GM12878 (cell line): ENCODE measurements around the gene RAD51. TPM values are rescaled to one million over a fixed set of nuclear protein-coding genes. Genes with fewer than 3 reads are reported as not detected.

ENCODE experiments used
- ATAC-seq: fragments of 200-7000 bp; cut with Tn5 transposase; 3 replicates; pipeline ENCODE4 v1.9.1; 2020; ENCODE audit warnings: mild to moderate bottlenecking, moderate library complexity
- BruUV-seq: library from RNA; stranded (reverse); fragments of 400-500 nt; replicated peaks from 2 replicates; lab custom pipeline; 2021; lab: Mats Ljungman, UMichigan
- CTCF ChIA-PET: fragments of 300-600 bp; sonication (Branson Sonifier 250); formaldehyde crosslinking; extraction: SDS; loops from one replicate; lab custom pipeline; 2021; ENCODE audit warnings: inconsistent platforms; lab: Yijun Ruan, JAX
- POLR2A ChIA-PET: fragments of 350-600 bp; formaldehyde crosslinking; extraction: SDS; loops from one replicate; lab custom pipeline; 2021; ENCODE audit warnings: inconsistent platforms; lab: Charles Lee
- RAD21 ChIA-PET: fragments of 300-600 bp; sonication (Branson Sonifier 250); formaldehyde crosslinking; loops from one replicate; lab custom pipeline; 2023; ENCODE audit warnings: antibody characterized with exemption; ENCODE audit not compliant: unreplicated experiment; lab: Charles Lee
- SMC1A ChIA-PET: fragments of 300-600 bp; sonication (Branson Sonifier 250); formaldehyde crosslinking; loops from one replicate; lab custom pipeline; 2023; ENCODE audit not compliant: unreplicated experiment, uncharacterized antibody; lab: Charles Lee
- DNase-seq: peaks from one replicate; pipeline ENCODE4 v3.0.0-alpha.2; 2011; ENCODE audit warnings: low read depth, low spot score
- FAIRE-seq: peaks from 3 replicates; lab custom pipeline; 2011; peaks lifted over from hg19 to GRCh38; lab: Jason Lieb, UNC
- H2AFZ ChIP-seq: 2 replicates; pipeline ENCODE4 v1.6.0; 2011; ENCODE audit warnings: low read depth, low read length, control low read depth; ENCODE audit not compliant: control insufficient read depth
- H3K27ac ChIP-seq: 2 replicates; pipeline ENCODE4 v1.5.1; 2011; ENCODE audit warnings: control low read depth; ENCODE audit not compliant: control insufficient read depth, insufficient read depth
- H3K27me3 ChIP-seq, 2 experiments: replicated peaks in 1 of 2; 2 replicates each; pipeline versions ENCODE4 v1.6.0 to v1.6.1; 2011; ENCODE audit warnings: low read length in 1 of 2; ENCODE audit not compliant: control insufficient read depth in 2 of 2, insufficient read depth in 2 of 2
- H3K36me3 ChIP-seq, 2 experiments: 2 replicates each; pipeline ENCODE4 v1.5.1; 2011; ENCODE audit warnings: low read length in 1 of 2; ENCODE audit not compliant: control insufficient read depth in 2 of 2, insufficient read depth in 2 of 2
- H3K4me1 ChIP-seq: 2 replicates; pipeline ENCODE4 v1.6.1; 2011; ENCODE audit warnings: mild to moderate bottlenecking, low read length, moderate library complexity, mixed read lengths; ENCODE audit not compliant: control insufficient read depth, insufficient read depth
- H3K4me2 ChIP-seq: 2 replicates; pipeline ENCODE4 v1.6.0; 2011; ENCODE audit warnings: control low read depth; ENCODE audit not compliant: control insufficient read depth, insufficient read depth
- H3K4me3 ChIP-seq: fragments of 200-600 bp; sonication (generic); 2 replicates; pipeline ENCODE4 v1.5.1; 2016
- H3K79me2 ChIP-seq: 2 replicates; pipeline ENCODE4 v1.6.0; 2011; ENCODE audit warnings: low read length; ENCODE audit not compliant: control insufficient read depth, insufficient read depth
- H3K9ac ChIP-seq: 2 replicates; pipeline ENCODE4 v1.8.0; 2011; ENCODE audit warnings: low read length, control low read depth, mixed read lengths; ENCODE audit not compliant: control insufficient read depth, insufficient read depth
- H3K9me3 ChIP-seq: replicated peaks from 3 replicates; pipeline ENCODE4 v1.5.1; 2011; ENCODE audit warnings: mild to moderate bottlenecking, low read length; ENCODE audit not compliant: control insufficient read depth, insufficient read depth
- H4K20me1 ChIP-seq: 2 replicates; pipeline ENCODE4 v1.6.0; 2011; ENCODE audit not compliant: control insufficient read depth, insufficient read depth
- BACH1 ChIP-seq: fragments of 450-650 bp; IDR thresholded peaks from 2 replicates; pipeline ENCODE4 v1.6.1; 2017; ENCODE audit warnings: mild to moderate bottlenecking, borderline replicate concordance
- IKZF1 ChIP-seq: fragments of 450-650 bp; conservative IDR thresholded peaks from 2 replicates; pipeline ENCODE4 v1.6.1; 2017; ENCODE audit warnings: antibody characterized with exemption, mild to moderate bottlenecking
- MXI1 ChIP-seq: fragments of 150-350 bp; IDR thresholded peaks from 2 replicates; pipeline ENCODE4 v1.6.1; 2011; ENCODE audit warnings: low read depth, mild to moderate bottlenecking, inconsistent platforms, low read length, improper control_type of control experiment
- MYB ChIP-seq: fragments of 150-350 bp; IDR thresholded peaks from 2 replicates; pipeline ENCODE4 v1.6.1; 2014; ENCODE audit warnings: mild to moderate bottlenecking, low read depth, low read length, borderline replicate concordance
- TCF3 ChIP-seq: IDR thresholded peaks from 2 replicates; pipeline ENCODE4 v1.6.1; 2012; ENCODE audit warnings: low read depth, mild to moderate bottlenecking, low read length, borderline replicate concordance; ENCODE audit not compliant: insufficient read depth
- WGBS: methylation state at CpG from one replicate; pipeline ENCODE4 v1.1.6; 2016; ENCODE audit warnings: low lambda C conversion rate; ENCODE audit not compliant: insufficient replicate concordance, insufficient coverage; ENCODE audit errors: missing lambda C conversion rate; 5-methylcytosine and 5-hydroxymethylcytosine counted together
- in situ Hi-C: fragments of 300-500 bp; cut with MboI; formaldehyde crosslinking; loops from 9 replicates; pipeline ENCODE4 v1.14.3; 2018; ENCODE audit warnings: mixed read lengths
- intact Hi-C: fragments of 100-400 bp; cut with micrococcal nuclease; formaldehyde crosslinking; loops from one replicate; pipeline ENCODE4 v1.14.2; 2022; ENCODE audit not compliant: unreplicated experiment
- polyA plus RNA-seq, 11 experiments: library from polyadenylated mRNA; depleted of rRNA in 4 of 11; unstranded in 6 of 11; stranded (reverse) in 5 of 11; fragments of >200 nt; fragmentation: Nextera tagmentation in 4 of 11; fragmentation: Illumina TruSeq in 1 of 11; extraction: Ambion mirVana in 4 of 11; extraction: Trizol in 1 of 11; gene quantifications; 1 replicate in 1 of 11; 2 replicates in 10 of 11; pipeline versions ENCODE4 v1.2.1 to v1.2.3, GENCODE V29; 2011 to 2016; ENCODE audit warnings: inconsistent platforms in 2 of 11, missing spikeins in 2 of 11, low read depth in 1 of 11
- total RNA-seq, 4 experiments: library from RNA; depleted of rRNA in 3 of 4; stranded (reverse); fragments of >200 nt in 3 of 4; fragmentation: Illumina TruSeq in 1 of 4; extraction: Trizol in 1 of 4; gene quantifications; 2 replicates each; pipeline versions ENCODE4 v1.2.1 to v1.2.3, GENCODE V29; 2013 to 2021
- TF ChIP-seq, protein P1 (sequence below): fragments of 450-650 bp; IDR thresholded peaks from 2 replicates; pipeline ENCODE4 v1.6.1; 2016; ENCODE audit warnings: mild to moderate bottlenecking
- TF ChIP-seq, protein P2 (sequence below): fragments of 450-650 bp; IDR thresholded peaks from 2 replicates; pipeline ENCODE4 v1.6.1; 2017; ENCODE audit warnings: borderline replicate concordance
- TF ChIP-seq, protein P3 (sequence below): IDR thresholded peaks from 2 replicates; pipeline ENCODE4 v1.6.1; 2012; ENCODE audit warnings: mild to moderate bottlenecking, low read depth, low read length
- TF ChIP-seq, protein P4 (sequence below): fragments of 450-650 bp; formaldehyde crosslinking; IDR thresholded peaks from 2 replicates; pipeline ENCODE4 v1.5.0; 2022; ENCODE audit warnings: mild to moderate bottlenecking, missing genetic modification characterization
- TF ChIP-seq, protein P5 (sequence below): fragments of 450-650 bp; IDR thresholded peaks from 2 replicates; pipeline ENCODE4 v1.6.1; 2014; ENCODE audit warnings: mild to moderate bottlenecking

RAD51 gene
- total and polyA plus RNA-seq, 10 of the 15 experiments (the other 5 are each of a cell fraction or from before 2014, with no cell fraction given) = 13.1 to 55.0 (median 30.6) TPM

DNA sequence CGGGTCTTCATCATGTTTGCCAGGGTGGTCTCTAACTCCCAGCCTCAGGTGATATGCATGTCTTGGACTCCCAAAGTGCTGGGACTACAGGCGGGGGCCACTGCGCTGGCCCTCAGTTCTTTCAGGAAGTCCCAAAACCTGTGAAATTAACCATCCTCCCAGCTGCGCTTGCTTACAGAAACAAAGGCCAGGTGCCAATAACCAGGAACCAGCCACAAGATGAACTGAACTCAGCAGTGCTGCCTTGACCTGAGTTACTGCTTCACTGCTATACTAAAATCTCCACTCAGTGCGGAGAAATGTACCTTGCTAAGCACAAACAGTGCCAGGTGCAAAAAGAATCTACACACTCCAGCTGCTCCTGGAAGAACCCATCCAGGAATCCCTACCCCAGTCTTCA is 65.0 kb downstream of the RAD51 start:
- Histone ChIP-seq H2AFZ (no peak overlapping the region), H3K27me3 (no peaks in the 10 kb centered on the region), H3K27ac (no peak overlapping the region), H4K20me1 (no peaks in the 10 kb centered on the region), H3K36me3 (no peaks in the 10 kb centered on the region), H3K79me2 (peaks cover under 1% of the 10 kb centered on the region), H3K9ac (no peak overlapping the region), H3K9me3 (no peaks in the 10 kb centered on the region), H3K4me3 (no peak overlapping the region), H3K4me2 (no peak overlapping the region), H3K4me1 (peaks cover 7% of the 10 kb centered on the region)
- intact Hi-C loops (loop anchor here (5.0 kb wide), 1 partner anchor 168 kb away; the partner anchor contains the start of gene KNL1), in situ Hi-C loops (no loop called here)
- ChIA-PET RAD21 (interaction anchor here (0.6 kb wide), 1 partner anchor 170 kb away, joined by 4 read pairs; no protein-coding TSS in a partner anchor), SMC1A (no interaction called here), CTCF (no interaction called here), POLR2A (interaction anchor here (1.4 kb wide), 1 partner anchor 10 kb away, joined by 3 read pairs; the partner anchor contains the start of gene C15orf62)
- no peak for DNase-seq
- WGBS = 87% methylated on average over 5 of the region's 5 CpGs
- no peak for ATAC-seq
- no TSS peak for BruUV-seq
- FAIRE-seq = no peak
- no peak for TF ChIP-seq BACH1
- no peak for TF ChIP-seq MXI1
- TF ChIP-seq, protein P1, sequence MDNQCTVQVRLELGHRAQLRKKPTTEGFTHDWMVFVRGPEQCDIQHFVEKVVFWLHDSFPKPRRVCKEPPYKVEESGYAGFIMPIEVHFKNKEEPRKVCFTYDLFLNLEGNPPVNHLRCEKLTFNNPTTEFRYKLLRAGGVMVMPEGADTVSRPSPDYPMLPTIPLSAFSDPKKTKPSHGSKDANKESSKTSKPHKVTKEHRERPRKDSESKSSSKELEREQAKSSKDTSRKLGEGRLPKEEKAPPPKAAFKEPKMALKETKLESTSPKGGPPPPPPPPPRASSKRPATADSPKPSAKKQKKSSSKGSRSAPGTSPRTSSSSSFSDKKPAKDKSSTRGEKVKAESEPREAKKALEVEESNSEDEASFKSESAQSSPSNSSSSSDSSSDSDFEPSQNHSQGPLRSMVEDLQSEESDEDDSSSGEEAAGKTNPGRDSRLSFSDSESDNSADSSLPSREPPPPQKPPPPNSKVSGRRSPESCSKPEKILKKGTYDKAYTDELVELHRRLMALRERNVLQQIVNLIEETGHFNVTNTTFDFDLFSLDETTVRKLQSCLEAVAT = no peak
- TF ChIP-seq TCF3 = no peak
- TF ChIP-seq, protein P2, sequence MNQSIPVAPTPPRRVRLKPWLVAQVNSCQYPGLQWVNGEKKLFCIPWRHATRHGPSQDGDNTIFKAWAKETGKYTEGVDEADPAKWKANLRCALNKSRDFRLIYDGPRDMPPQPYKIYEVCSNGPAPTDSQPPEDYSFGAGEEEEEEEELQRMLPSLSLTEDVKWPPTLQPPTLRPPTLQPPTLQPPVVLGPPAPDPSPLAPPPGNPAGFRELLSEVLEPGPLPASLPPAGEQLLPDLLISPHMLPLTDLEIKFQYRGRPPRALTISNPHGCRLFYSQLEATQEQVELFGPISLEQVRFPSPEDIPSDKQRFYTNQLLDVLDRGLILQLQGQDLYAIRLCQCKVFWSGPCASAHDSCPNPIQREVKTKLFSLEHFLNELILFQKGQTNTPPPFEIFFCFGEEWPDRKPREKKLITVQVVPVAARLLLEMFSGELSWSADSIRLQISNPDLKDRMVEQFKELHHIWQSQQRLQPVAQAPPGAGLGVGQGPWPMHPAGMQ = no peak
- no peak for TF ChIP-seq IKZF1
- TF ChIP-seq, protein P3, sequence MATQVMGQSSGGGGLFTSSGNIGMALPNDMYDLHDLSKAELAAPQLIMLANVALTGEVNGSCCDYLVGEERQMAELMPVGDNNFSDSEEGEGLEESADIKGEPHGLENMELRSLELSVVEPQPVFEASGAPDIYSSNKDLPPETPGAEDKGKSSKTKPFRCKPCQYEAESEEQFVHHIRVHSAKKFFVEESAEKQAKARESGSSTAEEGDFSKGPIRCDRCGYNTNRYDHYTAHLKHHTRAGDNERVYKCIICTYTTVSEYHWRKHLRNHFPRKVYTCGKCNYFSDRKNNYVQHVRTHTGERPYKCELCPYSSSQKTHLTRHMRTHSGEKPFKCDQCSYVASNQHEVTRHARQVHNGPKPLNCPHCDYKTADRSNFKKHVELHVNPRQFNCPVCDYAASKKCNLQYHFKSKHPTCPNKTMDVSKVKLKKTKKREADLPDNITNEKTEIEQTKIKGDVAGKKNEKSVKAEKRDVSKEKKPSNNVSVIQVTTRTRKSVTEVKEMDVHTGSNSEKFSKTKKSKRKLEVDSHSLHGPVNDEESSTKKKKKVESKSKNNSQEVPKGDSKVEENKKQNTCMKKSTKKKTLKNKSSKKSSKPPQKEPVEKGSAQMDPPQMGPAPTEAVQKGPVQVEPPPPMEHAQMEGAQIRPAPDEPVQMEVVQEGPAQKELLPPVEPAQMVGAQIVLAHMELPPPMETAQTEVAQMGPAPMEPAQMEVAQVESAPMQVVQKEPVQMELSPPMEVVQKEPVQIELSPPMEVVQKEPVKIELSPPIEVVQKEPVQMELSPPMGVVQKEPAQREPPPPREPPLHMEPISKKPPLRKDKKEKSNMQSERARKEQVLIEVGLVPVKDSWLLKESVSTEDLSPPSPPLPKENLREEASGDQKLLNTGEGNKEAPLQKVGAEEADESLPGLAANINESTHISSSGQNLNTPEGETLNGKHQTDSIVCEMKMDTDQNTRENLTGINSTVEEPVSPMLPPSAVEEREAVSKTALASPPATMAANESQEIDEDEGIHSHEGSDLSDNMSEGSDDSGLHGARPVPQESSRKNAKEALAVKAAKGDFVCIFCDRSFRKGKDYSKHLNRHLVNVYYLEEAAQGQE = no peak
- TF ChIP-seq, protein P4, sequence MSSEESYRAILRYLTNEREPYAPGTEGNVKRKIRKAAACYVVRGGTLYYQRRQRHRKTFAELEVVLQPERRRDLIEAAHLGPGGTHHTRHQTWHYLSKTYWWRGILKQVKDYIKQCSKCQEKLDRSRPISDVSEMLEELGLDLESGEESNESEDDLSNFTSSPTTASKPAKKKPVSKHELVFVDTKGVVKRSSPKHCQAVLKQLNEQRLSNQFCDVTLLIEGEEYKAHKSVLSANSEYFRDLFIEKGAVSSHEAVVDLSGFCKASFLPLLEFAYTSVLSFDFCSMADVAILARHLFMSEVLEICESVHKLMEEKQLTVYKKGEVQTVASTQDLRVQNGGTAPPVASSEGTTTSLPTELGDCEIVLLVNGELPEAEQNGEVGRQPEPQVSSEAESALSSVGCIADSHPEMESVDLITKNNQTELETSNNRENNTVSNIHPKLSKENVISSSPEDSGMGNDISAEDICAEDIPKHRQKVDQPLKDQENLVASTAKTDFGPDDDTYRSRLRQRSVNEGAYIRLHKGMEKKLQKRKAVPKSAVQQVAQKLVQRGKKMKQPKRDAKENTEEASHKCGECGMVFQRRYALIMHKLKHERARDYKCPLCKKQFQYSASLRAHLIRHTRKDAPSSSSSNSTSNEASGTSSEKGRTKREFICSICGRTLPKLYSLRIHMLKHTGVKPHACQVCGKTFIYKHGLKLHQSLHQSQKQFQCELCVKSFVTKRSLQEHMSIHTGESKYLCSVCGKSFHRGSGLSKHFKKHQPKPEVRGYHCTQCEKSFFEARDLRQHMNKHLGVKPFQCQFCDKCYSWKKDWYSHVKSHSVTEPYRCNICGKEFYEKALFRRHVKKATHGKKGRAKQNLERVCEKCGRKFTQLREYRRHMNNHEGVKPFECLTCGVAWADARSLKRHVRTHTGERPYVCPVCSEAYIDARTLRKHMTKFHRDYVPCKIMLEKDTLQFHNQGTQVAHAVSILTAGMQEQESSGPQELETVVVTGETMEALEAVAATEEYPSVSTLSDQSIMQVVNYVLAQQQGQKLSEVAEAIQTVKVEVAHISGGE (CRISPR knock-in tag) = no peak
- TF ChIP-seq, protein P5, sequence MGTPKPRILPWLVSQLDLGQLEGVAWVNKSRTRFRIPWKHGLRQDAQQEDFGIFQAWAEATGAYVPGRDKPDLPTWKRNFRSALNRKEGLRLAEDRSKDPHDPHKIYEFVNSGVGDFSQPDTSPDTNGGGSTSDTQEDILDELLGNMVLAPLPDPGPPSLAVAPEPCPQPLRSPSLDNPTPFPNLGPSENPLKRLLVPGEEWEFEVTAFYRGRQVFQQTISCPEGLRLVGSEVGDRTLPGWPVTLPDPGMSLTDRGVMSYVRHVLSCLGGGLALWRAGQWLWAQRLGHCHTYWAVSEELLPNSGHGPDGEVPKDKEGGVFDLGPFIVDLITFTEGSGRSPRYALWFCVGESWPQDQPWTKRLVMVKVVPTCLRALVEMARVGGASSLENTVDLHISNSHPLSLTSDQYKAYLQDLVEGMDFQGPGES = no peak
- no peak for TF ChIP-seq MYB
